HCT116 (cell line): ENCODE measurements around the gene LINS1. TPM values are rescaled to one million over a fixed set of nuclear protein-coding genes. Genes with fewer than 3 reads are reported as not detected.

Experiments
- ATAC-seq: fragments of 200-7000 bp; cut with Tn5 transposase; 2 replicates; pipeline ENCODE4 v1.9.1; 2020; ENCODE audit warnings: mild to moderate bottlenecking, moderate library complexity
- BruUV-seq: library from RNA; stranded (reverse); fragments of 400-500 nt; replicated peaks from 2 replicates; lab custom pipeline; 2021; lab: Mats Ljungman, UMichigan
- CTCF ChIA-PET: fragments of 300-600 bp; sonication (Branson Sonifier 250); formaldehyde crosslinking; loops from one replicate; lab custom pipeline; 2021; ENCODE audit warnings: antibody characterized with exemption; lab: Charles Lee
- POLR2A ChIA-PET: fragments of 300-600, 350-600 bp; sonication (Branson Sonifier 250); formaldehyde crosslinking; loops from one replicate; lab custom pipeline; 2021; ENCODE audit warnings: antibody characterized with exemption; lab: Charles Lee
- RAD21 ChIA-PET, 2 experiments: fragments of 300-600 bp; sonication (Branson Sonifier 250); formaldehyde crosslinking; loops; one replicate each; lab custom pipeline; 2023; ENCODE audit warnings: low total read pairs in 2 of 2; ENCODE audit not compliant: uncharacterized antibody in 2 of 2, unreplicated experiment in 2 of 2, low non-redundant PET in 1 of 2; lab: Charles Lee
- DNase-seq: peaks from one replicate; pipeline ENCODE4 v3.0.0-alpha.2; 2010; ENCODE audit warnings: low read depth, low spot score
- H2AFZ ChIP-seq: fragments of 200-600 bp; shearing (Covaris generic), sonication (generic); 2 replicates; pipeline ENCODE4 v1.6.1; 2017; ENCODE audit warnings: low read depth, mixed run types, mixed read lengths, antibody characterized with exemption, low read length; ENCODE audit not compliant: poor library complexity, severe bottlenecking
- H3K27ac ChIP-seq: 2 replicates; pipeline ENCODE4 v1.5.1; 2012; ENCODE audit warnings: low read depth, low read length
- H3K27me3 ChIP-seq: fragments of 200-600 bp; sonication (generic); 2 replicates; pipeline ENCODE4 v1.6.1; 2016; ENCODE audit warnings: mixed run types, low read length, mixed read lengths; ENCODE audit not compliant: insufficient read depth
- H3K36me3 ChIP-seq, 2 experiments: fragments of 200-500 bp in 1 of 2; fragments of 200-600 bp in 1 of 2; sonication (Bioruptor generic) in 1 of 2; sonication (generic) in 1 of 2; 2 replicates each; pipeline versions ENCODE4 v1.5.1 to v1.6.1; 2014 to 2016; ENCODE audit warnings: low read length in 2 of 2, inconsistent platforms in 1 of 2, mixed read lengths in 1 of 2, mixed run types in 1 of 2; ENCODE audit not compliant: insufficient read depth in 2 of 2, control insufficient read depth in 1 of 2
- H3K4me1 ChIP-seq, 2 experiments: fragments of 200-600 bp in 1 of 2; sonication (generic) in 1 of 2; 2 replicates each; pipeline versions ENCODE4 v1.5.1 to v1.6.1; 2012 to 2017; ENCODE audit warnings: low read length in 2 of 2, inconsistent platforms in 1 of 2, mild to moderate bottlenecking in 1 of 2, mixed read lengths in 1 of 2, mixed run types in 1 of 2, moderate library complexity in 1 of 2; ENCODE audit not compliant: insufficient read depth in 2 of 2, control insufficient read depth in 1 of 2
- H3K4me2 ChIP-seq: fragments of 200-600 bp; sonication (generic); 2 replicates; pipeline ENCODE4 v1.6.1; 2017; ENCODE audit warnings: mixed run types, low read length, mixed read lengths
- H3K4me3 ChIP-seq, 2 experiments: fragments of 200-600 bp in 1 of 2; sonication (generic) in 1 of 2; replicated peaks in 1 of 2; 2 replicates each; pipeline ENCODE4 v1.5.1; 2011 to 2016; ENCODE audit warnings: low read length in 2 of 2, control low read depth in 1 of 2, low read depth in 1 of 2, mild to moderate bottlenecking in 1 of 2, mixed read lengths in 1 of 2, mixed run types in 1 of 2
- H3K79me2 ChIP-seq: fragments of 200-600 bp; sonication (generic); 2 replicates; pipeline ENCODE4 v1.6.1; 2017; ENCODE audit warnings: mild to moderate bottlenecking, mixed run types, low read length, moderate library complexity, mixed read lengths; ENCODE audit not compliant: insufficient read depth
- H3K9ac ChIP-seq: fragments of 200-600 bp; sonication (generic); 2 replicates; pipeline ENCODE4 v1.6.1; 2016; ENCODE audit warnings: low read length, mixed read lengths
- H3K9me2 ChIP-seq: fragments of 200-600 bp; sonication (generic), shearing (Covaris generic); 2 replicates; pipeline ENCODE4 v1.6.1; 2017; ENCODE audit warnings: mixed run types, mild to moderate bottlenecking, moderate library complexity; ENCODE audit not compliant: insufficient read depth
- H3K9me3 ChIP-seq, 2 experiments: fragments of 200-500 bp in 1 of 2; fragments of 200-600 bp in 1 of 2; sonication (Bioruptor generic) in 1 of 2; sonication (generic) in 1 of 2; 2 replicates each; pipeline ENCODE4 v1.6.1; 2014 to 2017; ENCODE audit warnings: low read length in 2 of 2, mixed read lengths in 2 of 2, inconsistent platforms in 1 of 2, low read depth in 1 of 2, mild to moderate bottlenecking in 1 of 2, mixed run types in 1 of 2, moderate library complexity in 1 of 2; ENCODE audit not compliant: control insufficient read depth in 1 of 2, insufficient read depth in 1 of 2
- H4K20me1 ChIP-seq: fragments of 200-600 bp; sonication (generic), shearing (Covaris generic); 2 replicates; pipeline ENCODE4 v1.6.1; 2017; ENCODE audit warnings: mixed run types, mild to moderate bottlenecking, moderate library complexity; ENCODE audit not compliant: insufficient read depth
- CEBPB ChIP-seq: IDR thresholded peaks from 2 replicates; pipeline ENCODE4 v1.6.1; 2012; ENCODE audit warnings: low read depth
- EZH2 ChIP-seq: fragments of 200-600 bp; sonication (generic); IDR thresholded peaks from 2 replicates; pipeline ENCODE4 v1.6.1; 2017; ENCODE audit warnings: antibody characterized with exemption, mixed run types
- FOSL1 ChIP-seq: IDR thresholded peaks from 2 replicates; pipeline ENCODE4 v1.6.1; 2012; ENCODE audit warnings: low read depth
- POLR2A ChIP-seq: IDR thresholded peaks from 2 replicates; pipeline ENCODE4 v1.7.0; 2011; ENCODE audit warnings: borderline replicate concordance; ENCODE audit not compliant: insufficient read depth, insufficient read length; ENCODE audit errors: extremely low read depth
- POLR2AphosphoS5 ChIP-seq: IDR thresholded peaks from 2 replicates; pipeline ENCODE4 v1.6.1; 2011; ENCODE audit warnings: mild to moderate bottlenecking, low read depth, low read length, moderate library complexity
- YY1 ChIP-seq: IDR thresholded peaks from 2 replicates; pipeline ENCODE4 v1.6.1; 2011; ENCODE audit warnings: low read length, low read depth, moderate library complexity, mild to moderate bottlenecking; ENCODE audit not compliant: insufficient replicate concordance; ENCODE audit errors: extremely low read depth
- ZFX ChIP-seq: fragments of 450-650 bp; IDR thresholded peaks from 2 replicates; pipeline ENCODE4 v1.6.1; 2017
- intact Hi-C: fragments of 100-400 bp; cut with micrococcal nuclease; formaldehyde crosslinking; loops from 2 replicates; pipeline ENCODE4 v1.10.0; 2022
- total RNA-seq: library from RNA; stranded (reverse); gene quantifications from one replicate; pipeline ENCODE4 v1.2.1, GENCODE V29; 2021; ENCODE audit not compliant: unreplicated experiment
- TF ChIP-seq, protein P1 (sequence below): IDR thresholded peaks from 2 replicates; pipeline ENCODE4 v1.6.1; 2012; ENCODE audit warnings: low read depth
- TF ChIP-seq, protein P2 (sequence below): IDR thresholded peaks from 2 replicates; pipeline ENCODE4 v1.6.1; 2012

The LINS1 gene
- total RNA-seq, 1 experiment from 2014 or later, result 14.7 TPM

DNA sequence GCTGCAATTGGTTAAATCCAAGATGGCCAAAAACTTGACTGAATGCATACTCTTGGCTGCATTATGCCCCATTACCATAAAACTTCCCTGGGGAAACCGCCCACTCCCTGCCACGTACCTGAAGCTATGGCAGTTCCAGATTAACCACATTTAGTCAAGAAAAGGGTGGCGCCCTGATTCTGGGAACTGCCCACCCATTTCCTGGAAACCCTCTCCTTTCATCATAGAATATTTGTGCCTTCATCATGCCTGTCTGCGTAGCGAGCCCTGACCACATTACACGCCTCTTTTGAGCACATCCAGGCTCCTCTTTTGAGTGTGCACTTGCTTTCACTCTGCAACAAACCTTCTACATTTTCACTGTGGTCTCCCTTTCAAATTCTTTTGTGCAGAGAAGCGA is 5.2 kb downstream of the LINS1 start:
- Histone ChIP-seq H3K36me3 (no peaks in the 10 kb centered on the region), H3K4me2 (no peak overlapping the region), H3K9me3 (no peaks in the 10 kb centered on the region), H3K27ac (no peak overlapping the region), H3K9ac (no peak overlapping the region), H3K9me2 (no peaks in the 10 kb centered on the region)
- ChIA-PET POLR2A (no interaction called here), RAD21 (no interaction called here)
- no peak for DNase-seq
- TF ChIP-seq POLR2A (no peak), YY1 (no peak), CEBPB (no peak), FOSL1 (no peak), ZFX (no peak), EZH2 (no peak), POLR2AphosphoS5 (no peak)
- TF ChIP-seq, protein P1, sequence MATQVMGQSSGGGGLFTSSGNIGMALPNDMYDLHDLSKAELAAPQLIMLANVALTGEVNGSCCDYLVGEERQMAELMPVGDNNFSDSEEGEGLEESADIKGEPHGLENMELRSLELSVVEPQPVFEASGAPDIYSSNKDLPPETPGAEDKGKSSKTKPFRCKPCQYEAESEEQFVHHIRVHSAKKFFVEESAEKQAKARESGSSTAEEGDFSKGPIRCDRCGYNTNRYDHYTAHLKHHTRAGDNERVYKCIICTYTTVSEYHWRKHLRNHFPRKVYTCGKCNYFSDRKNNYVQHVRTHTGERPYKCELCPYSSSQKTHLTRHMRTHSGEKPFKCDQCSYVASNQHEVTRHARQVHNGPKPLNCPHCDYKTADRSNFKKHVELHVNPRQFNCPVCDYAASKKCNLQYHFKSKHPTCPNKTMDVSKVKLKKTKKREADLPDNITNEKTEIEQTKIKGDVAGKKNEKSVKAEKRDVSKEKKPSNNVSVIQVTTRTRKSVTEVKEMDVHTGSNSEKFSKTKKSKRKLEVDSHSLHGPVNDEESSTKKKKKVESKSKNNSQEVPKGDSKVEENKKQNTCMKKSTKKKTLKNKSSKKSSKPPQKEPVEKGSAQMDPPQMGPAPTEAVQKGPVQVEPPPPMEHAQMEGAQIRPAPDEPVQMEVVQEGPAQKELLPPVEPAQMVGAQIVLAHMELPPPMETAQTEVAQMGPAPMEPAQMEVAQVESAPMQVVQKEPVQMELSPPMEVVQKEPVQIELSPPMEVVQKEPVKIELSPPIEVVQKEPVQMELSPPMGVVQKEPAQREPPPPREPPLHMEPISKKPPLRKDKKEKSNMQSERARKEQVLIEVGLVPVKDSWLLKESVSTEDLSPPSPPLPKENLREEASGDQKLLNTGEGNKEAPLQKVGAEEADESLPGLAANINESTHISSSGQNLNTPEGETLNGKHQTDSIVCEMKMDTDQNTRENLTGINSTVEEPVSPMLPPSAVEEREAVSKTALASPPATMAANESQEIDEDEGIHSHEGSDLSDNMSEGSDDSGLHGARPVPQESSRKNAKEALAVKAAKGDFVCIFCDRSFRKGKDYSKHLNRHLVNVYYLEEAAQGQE, result no peak
- TF ChIP-seq, protein P2, sequence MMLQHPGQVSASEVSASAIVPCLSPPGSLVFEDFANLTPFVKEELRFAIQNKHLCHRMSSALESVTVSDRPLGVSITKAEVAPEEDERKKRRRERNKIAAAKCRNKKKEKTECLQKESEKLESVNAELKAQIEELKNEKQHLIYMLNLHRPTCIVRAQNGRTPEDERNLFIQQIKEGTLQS, result no peak
- TF ChIP-seq, all 23 proteins: peak for 0
- 0 out of 2 replicates have a peak, but pooled peaks cover 5% of the 10 kb centered on the region for H4K20me1 ChIP-seq
- H2AFZ ChIP-seq, result no peak overlapping the region
- intact Hi-C loops, result no loop called here
- CTCF ChIA-PET, result interaction anchor here (0.7 kb wide), 1 partner anchor 247 kb away, joined by 3 read pairs; no protein-coding TSS in a partner anchor
- H3K4me1 ChIP-seq, result peaks cover 7 to 10% of the 10 kb centered on the region in 2 experiments
- no TSS peak for BruUV-seq
- no peaks in the 10 kb centered on the region for H3K27me3 ChIP-seq
- H3K4me3 ChIP-seq, result no peak overlapping the region
- peaks cover 99% of the 10 kb centered on the region for H3K79me2 ChIP-seq
- no peak for ATAC-seq
